ENCODE data around the gene SYT8. TPM values are rescaled to one million over a fixed set of nuclear protein-coding genes. Genes with fewer than 3 reads are reported as not detected.

SYT8 gene
- total and polyA plus RNA-seq, 11 donors: 0.08 TPM; not detected in 10

GRCh38 chr11:1825039-1825740, 9.6 kb upstream of the SYT8 start:
- H3K4me3 ChIP-seq: no peak overlapping the region
- WGBS, 4 donors: 32 to 60% (median 57%) methylated on average over 13 to 26 of the region's 26 CpGs
- no peaks in the 10 kb centered on the region for H3K36me3 ChIP-seq
- no peaks in the 10 kb centered on the region for H3K9me3 ChIP-seq
- TF ChIP-seq CTCF (IDR thresholded peaks at IDR 0.05) (peak in 10 of 12 donors; percentile 10 to 58 (median 32)), POLR2A (IDR thresholded peaks at IDR 0.05) (no peak)
- H3K4me1 ChIP-seq: peaks cover 0 to 17% (median 10%) of the 10 kb centered on the region in 12 donors
- H3K27me3 ChIP-seq: peaks cover 0 to 9% (median 0%) of the 10 kb centered on the region in 9 donors
- peak in 1 of 5 donors; percentile 78 for DNase-seq
- intact Hi-C loops (cut with DNase I): loop anchor here in 2 of 10 donors (5.0 to 10.0 kb wide), 2 partner anchors 50 to 63 kb away; partner anchors contain the start of gene CTSD (in 1 of the 2)
- H3K27ac ChIP-seq: no peak overlapping the region
- ATAC-seq: peak in 3 of 4 donors; percentile 42 to 48 (median 43)

GRCh38 chr11:1825785-1826451, 8.9 kb upstream of the SYT8 start:
- WGBS, 4 donors: 88 to 94% (median 90%) methylated on average over 21 to 33 of the region's 33 CpGs
- DNase-seq (no peak), ATAC-seq (no peak)
- H3K4me1 ChIP-seq: peaks cover 0 to 17% (median 10%) of the 10 kb centered on the region in 12 donors
- no peaks in the 10 kb centered on the region for H3K36me3 ChIP-seq
- TF ChIP-seq CTCF (IDR thresholded peaks at IDR 0.05) (no peak), POLR2A (IDR thresholded peaks at IDR 0.05) (no peak)
- no peak overlapping the region for H3K4me3 ChIP-seq
- H3K27me3 ChIP-seq: peaks cover 0 to 12% (median 0%) of the 10 kb centered on the region in 9 donors
- intact Hi-C loops (cut with DNase I): loop anchor here in 2 of 10 donors (5.0 to 10.0 kb wide), 2 partner anchors 51 to 64 kb away; partner anchors contain the start of gene CTSD (in 1 of the 2)
- no peak overlapping the region for H3K27ac ChIP-seq
- no peaks in the 10 kb centered on the region for H3K9me3 ChIP-seq

GRCh38 chr11:1826552-1827094, 8.2 kb upstream of the SYT8 start:
- ATAC-seq (peak in 2 of 4 donors; percentile 10 to 25), DNase-seq (peak in 2 of 5 donors; percentile 30 to 55)
- TF ChIP-seq CTCF (IDR thresholded peaks at IDR 0.05): no peak
- 54 to 66% (median 58%) methylated on average over 11 to 15 of the region's 15 CpGs for WGBS, 4 donors
- intact Hi-C loops (cut with DNase I): loop anchor here in 2 of 10 donors (5.0 to 10.0 kb wide), 2 partner anchors 52 to 64 kb away; partner anchors contain the start of gene CTSD (in 1 of the 2)
- H3K9me3 ChIP-seq: no peaks in the 10 kb centered on the region
- peak overlapping the region in 6 of 12 donors; percentile 20 to 60 (median 38) for H3K27ac ChIP-seq
- H3K4me1 ChIP-seq: peaks cover 0 to 17% (median 10%) of the 10 kb centered on the region in 12 donors
- H3K36me3 ChIP-seq: no peaks in the 10 kb centered on the region
- H3K27me3 ChIP-seq: peaks cover 0 to 14% (median 0%) of the 10 kb centered on the region in 9 donors
- H3K4me3 ChIP-seq: no peak overlapping the region
